Endothelial cell (in vitro differentiated cells): ENCODE data around the gene INAFM2. TPM values are rescaled to one million over a fixed set of nuclear protein-coding genes. Genes with fewer than 3 reads are reported as not detected.
A peak's percentile ranks its signal among the peaks of the same experiment; 100 is the strongest.

ENCODE experiments used
- DNase-seq: peaks from one replicate; pipeline ENCODE4 v3.0.0; 2021; ENCODE audit warnings: low spot score
- H3K27ac Mint-ChIP-seq: one replicate; pipeline ENCODE4 v1.8.0; 2021; ENCODE audit warnings: mixed read lengths, inconsistent platforms; ENCODE audit not compliant: unreplicated experiment
- H3K27me3 Mint-ChIP-seq: one replicate; pipeline ENCODE4 v1.8.0; 2021; ENCODE audit warnings: mild to moderate bottlenecking, moderate library complexity, mixed read lengths, inconsistent platforms; ENCODE audit not compliant: unreplicated experiment
- H3K36me3 Mint-ChIP-seq: one replicate; pipeline ENCODE4 v1.8.0; 2021; ENCODE audit warnings: mild to moderate bottlenecking, low read depth, mixed read lengths, inconsistent platforms; ENCODE audit not compliant: unreplicated experiment
- H3K4me1 Mint-ChIP-seq: one replicate; pipeline ENCODE4 v1.8.0; 2021; ENCODE audit warnings: mild to moderate bottlenecking, mixed read lengths, inconsistent platforms; ENCODE audit not compliant: unreplicated experiment
- H3K4me3 Mint-ChIP-seq: one replicate; pipeline ENCODE4 v1.8.0; 2021; ENCODE audit warnings: mild to moderate bottlenecking, mixed read lengths, inconsistent platforms; ENCODE audit not compliant: unreplicated experiment
- H3K9me3 Mint-ChIP-seq: one replicate; pipeline ENCODE4 v1.8.0; 2021; ENCODE audit warnings: mixed read lengths, inconsistent platforms; ENCODE audit not compliant: unreplicated experiment
- total RNA-seq: library from RNA; stranded (reverse); fragmentation: NEBNext Ultra II Directional; extraction: Animal tissue kit (Norgen Biotek cat#: 25700); gene quantifications from one replicate; pipeline ENCODE4 v1.2.1, GENCODE V29; 2021; ENCODE audit not compliant: unreplicated experiment
- TF ChIP-seq, protein P1 (sequence below): fragments of 200-600 bp; sonication (generic); IDR thresholded peaks from one replicate; pipeline ENCODE4 v1.5.0; 2021; ENCODE audit warnings: antibody characterized with exemption; ENCODE audit not compliant: unreplicated experiment

The INAFM2 gene
- total RNA-seq, 1 donor from 2014 or later, result 17.7 TPM

DNA sequence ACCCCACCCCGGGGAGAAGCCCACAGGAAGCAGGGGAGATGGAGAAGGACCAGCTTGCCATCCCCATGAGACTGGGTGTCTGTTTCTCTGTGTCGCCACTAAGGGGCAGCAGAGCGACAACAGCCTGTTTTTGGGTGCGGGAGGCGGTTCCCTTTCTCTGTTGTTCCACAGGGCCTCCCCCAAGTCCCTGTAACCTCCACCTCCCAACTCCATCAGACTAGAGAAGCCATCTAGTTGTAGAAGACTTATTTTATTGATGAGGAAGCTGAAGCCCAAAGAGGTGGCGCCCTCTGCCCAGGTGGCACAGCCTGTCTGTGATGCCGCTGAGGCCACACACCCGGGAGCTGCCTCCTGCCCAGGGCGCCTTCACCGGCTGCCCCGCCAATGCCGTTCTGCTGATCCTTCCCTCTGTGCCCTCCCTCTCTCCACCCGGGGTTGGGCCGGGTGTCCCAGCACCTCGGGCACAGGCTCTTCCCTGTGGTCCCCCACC is 21.2 kb downstream of the INAFM2 start:
- Mint-ChIP-seq H3K36me3 (no peaks in the 10 kb centered on the region), H3K27me3 (peaks cover 3% of the 10 kb centered on the region), H3K4me3 (no peak overlapping the region), H3K9me3 (no peaks in the 10 kb centered on the region), H3K27ac (no peak overlapping the region), H3K4me1 (peaks cover 10% of the 10 kb centered on the region)
- TF ChIP-seq, protein P1, sequence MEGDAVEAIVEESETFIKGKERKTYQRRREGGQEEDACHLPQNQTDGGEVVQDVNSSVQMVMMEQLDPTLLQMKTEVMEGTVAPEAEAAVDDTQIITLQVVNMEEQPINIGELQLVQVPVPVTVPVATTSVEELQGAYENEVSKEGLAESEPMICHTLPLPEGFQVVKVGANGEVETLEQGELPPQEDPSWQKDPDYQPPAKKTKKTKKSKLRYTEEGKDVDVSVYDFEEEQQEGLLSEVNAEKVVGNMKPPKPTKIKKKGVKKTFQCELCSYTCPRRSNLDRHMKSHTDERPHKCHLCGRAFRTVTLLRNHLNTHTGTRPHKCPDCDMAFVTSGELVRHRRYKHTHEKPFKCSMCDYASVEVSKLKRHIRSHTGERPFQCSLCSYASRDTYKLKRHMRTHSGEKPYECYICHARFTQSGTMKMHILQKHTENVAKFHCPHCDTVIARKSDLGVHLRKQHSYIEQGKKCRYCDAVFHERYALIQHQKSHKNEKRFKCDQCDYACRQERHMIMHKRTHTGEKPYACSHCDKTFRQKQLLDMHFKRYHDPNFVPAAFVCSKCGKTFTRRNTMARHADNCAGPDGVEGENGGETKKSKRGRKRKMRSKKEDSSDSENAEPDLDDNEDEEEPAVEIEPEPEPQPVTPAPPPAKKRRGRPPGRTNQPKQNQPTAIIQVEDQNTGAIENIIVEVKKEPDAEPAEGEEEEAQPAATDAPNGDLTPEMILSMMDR, result peak; percentile 46
- DNase-seq, result peak; percentile 70

DNA sequence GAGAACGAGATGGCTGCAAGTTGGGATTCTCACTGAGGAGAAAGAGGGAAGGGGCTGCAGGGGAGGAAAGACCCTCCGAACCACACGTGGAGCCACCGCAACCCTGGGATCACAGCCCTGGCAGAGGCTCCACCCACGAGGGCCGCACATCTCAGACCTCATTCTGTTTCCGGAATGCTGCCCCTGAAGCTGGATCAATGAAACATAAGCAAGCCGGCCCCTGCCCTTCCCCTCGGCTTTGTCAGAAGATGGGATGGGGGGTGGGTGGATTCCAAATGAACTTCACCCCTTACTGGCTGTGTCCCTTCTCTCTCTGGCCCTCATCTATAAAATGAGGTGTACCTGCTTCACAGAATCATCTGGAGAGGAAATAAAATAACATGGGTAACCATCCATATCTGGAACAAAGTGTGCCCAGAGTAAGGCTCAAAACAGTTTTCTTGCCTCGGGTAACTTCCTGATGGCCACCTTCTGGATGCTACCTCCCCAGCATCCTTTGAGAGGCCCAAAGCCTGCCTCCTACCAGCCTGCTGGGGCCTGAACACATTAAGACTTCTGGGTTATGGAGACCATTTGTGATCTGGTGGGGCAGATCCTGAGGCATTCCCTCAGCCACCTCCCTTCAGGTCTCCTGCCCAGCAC is 21.9 kb downstream of the INAFM2 start:
- H3K27me3 Mint-ChIP-seq, result peaks cover 3% of the 10 kb centered on the region
- TF ChIP-seq, protein P1, result no peak
- peaks cover 10% of the 10 kb centered on the region for H3K4me1 Mint-ChIP-seq
- H3K27ac Mint-ChIP-seq, result no peak overlapping the region
- no peaks in the 10 kb centered on the region for H3K9me3 Mint-ChIP-seq
- no peak for DNase-seq
- no peaks in the 10 kb centered on the region for H3K36me3 Mint-ChIP-seq
- no peak overlapping the region for H3K4me3 Mint-ChIP-seq

DNA sequence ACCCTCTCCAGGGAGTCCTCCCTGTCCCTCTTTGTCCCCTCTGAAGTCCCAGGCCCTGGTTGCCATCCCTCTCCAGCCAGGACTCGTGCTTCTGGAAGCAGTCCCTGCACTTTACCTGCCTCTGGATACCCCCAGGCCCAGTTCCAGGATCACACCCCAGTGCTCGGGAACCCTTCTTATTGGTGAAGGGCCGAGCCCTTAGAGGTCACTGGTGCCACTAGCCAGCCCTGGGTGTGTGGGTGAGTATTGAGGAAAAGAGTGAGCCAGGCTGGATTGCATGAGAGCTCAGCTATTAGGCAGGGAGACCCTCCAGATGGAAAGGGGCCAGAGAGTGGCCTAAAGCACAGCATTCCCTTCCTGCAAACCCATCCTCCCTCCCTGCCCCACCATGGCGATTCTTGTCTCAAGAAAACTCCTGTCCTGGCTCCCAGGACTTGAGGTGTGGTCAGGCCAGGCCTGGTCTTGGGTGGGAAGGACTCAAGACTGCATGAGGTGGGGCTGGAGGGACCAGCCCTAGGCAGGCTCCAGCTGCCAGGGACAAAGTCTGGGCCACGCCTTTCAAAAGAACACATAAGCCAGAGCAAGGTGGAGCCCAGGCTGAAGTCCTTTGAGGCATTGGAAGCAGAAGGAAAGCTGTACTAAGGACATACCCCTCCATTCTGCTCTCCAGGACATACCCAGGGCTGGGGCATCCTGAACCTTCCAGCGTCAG is 22.5 kb downstream of the INAFM2 start:
- H3K4me1 Mint-ChIP-seq, result peaks cover 10% of the 10 kb centered on the region
- no peak overlapping the region for H3K27ac Mint-ChIP-seq
- H3K4me3 Mint-ChIP-seq, result no peak overlapping the region
- H3K9me3 Mint-ChIP-seq, result no peaks in the 10 kb centered on the region
- H3K36me3 Mint-ChIP-seq, result no peaks in the 10 kb centered on the region
- peaks cover 3% of the 10 kb centered on the region for H3K27me3 Mint-ChIP-seq
- TF ChIP-seq, protein P1, result no peak
- no peak for DNase-seq

DNA sequence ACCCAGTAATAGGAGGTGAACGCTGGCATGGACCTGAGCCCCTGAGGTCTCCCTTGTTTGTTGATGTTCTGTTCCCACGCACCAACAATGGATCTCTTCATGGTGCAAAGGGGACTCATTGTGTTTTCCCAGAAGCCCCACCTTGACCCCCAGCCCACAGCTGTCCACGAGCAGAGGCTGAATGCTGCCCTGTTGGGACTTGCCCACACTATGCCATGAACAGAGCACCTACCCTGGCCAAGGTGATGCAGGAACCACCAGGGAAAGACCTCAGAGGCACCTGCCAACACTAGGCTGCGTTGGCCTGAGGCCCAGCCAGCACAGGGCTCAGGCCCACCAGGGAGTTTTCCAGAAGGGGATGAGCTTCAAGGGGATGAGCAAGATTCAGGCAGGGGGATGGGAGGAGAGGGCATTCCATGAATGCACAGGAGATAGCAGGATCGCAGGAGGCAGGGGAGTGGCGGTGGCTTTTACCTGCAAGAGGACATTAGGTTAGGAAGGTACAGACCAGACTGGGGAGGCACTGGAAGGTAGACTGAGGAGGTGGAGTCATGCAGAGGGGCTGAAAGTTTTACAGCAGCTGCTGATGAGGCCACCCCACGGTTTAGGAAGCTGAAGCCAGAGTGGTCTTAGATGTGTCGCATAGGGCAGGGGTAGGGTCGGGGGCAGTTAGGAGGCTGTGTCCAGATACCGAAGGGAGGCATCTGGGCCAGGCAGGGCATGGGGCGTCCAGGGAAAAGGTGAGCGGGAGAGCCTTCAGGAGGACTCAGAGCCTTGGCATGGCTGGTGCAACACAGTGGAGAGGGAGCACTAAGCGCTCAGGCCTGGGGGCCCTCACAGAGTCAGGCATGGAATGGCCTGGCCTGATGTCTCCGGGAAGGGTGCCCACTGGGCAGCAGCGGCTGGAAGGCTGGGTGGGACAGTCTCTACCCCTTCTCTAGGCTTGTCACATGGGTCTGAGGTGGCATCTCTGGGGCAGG is 23.4 kb downstream of the INAFM2 start:
- peaks cover 3% of the 10 kb centered on the region for H3K27me3 Mint-ChIP-seq
- peak overlapping the region; percentile 18 for H3K27ac Mint-ChIP-seq

More for the DNA sequence above, 23.4 kb downstream of the INAFM2 start:
- Mint-ChIP-seq H3K4me3 (no peak overlapping the region), H3K36me3 (no peaks in the 10 kb centered on the region), H3K4me1 (peaks cover 10% of the 10 kb centered on the region), H3K9me3 (no peaks in the 10 kb centered on the region)
- TF ChIP-seq, protein P1, result no peak
- DNase-seq, result no peak
